AG10803 (cell line): Measurements from ENCODE around the gene HOXD10.
A peak's percentile ranks its signal among the peaks of the same experiment; 100 is the strongest.

ENCODE experiments used
- DNase-seq: peaks from one replicate; pipeline ENCODE4 v3.0.0; 2010; ENCODE audit warnings: low read depth
- H3K4me3 ChIP-seq: 2 replicates; pipeline ENCODE4 v1.5.1; 2011; ENCODE audit warnings: mild to moderate bottlenecking, low read length, control low read depth
- TF ChIP-seq, protein P1 (sequence below): conservative IDR thresholded peaks from 2 replicates; pipeline ENCODE4 v1.5.1; 2011; ENCODE audit warnings: mild to moderate bottlenecking, low read length, control low read depth, inconsistent platforms

Gene HOXD10

DNA sequence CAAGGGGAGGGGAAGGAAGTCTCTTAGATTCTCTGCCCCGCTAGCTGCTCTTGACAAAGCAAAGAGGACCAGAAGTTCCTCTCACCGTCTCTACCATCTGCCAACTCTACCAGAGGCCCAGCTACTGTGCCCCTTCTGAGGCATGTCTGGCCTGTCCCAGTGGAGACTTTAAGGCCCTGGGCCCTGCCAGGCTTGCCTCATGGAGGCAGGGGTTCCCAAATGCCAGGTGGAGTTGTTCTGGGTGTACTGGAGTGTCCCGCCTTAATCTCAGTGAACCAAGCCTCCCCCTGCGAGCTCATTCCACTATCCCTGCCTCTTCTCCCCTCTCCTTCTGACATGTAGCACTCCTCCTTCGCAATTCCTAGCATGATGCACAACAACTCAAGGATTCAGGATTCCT, 14.7 kb upstream of the HOXD10 start:
- TF ChIP-seq, protein P1, sequence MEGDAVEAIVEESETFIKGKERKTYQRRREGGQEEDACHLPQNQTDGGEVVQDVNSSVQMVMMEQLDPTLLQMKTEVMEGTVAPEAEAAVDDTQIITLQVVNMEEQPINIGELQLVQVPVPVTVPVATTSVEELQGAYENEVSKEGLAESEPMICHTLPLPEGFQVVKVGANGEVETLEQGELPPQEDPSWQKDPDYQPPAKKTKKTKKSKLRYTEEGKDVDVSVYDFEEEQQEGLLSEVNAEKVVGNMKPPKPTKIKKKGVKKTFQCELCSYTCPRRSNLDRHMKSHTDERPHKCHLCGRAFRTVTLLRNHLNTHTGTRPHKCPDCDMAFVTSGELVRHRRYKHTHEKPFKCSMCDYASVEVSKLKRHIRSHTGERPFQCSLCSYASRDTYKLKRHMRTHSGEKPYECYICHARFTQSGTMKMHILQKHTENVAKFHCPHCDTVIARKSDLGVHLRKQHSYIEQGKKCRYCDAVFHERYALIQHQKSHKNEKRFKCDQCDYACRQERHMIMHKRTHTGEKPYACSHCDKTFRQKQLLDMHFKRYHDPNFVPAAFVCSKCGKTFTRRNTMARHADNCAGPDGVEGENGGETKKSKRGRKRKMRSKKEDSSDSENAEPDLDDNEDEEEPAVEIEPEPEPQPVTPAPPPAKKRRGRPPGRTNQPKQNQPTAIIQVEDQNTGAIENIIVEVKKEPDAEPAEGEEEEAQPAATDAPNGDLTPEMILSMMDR = no peak
- DNase-seq = no peak
- H3K4me3 ChIP-seq = no peak overlapping the region

DNA sequence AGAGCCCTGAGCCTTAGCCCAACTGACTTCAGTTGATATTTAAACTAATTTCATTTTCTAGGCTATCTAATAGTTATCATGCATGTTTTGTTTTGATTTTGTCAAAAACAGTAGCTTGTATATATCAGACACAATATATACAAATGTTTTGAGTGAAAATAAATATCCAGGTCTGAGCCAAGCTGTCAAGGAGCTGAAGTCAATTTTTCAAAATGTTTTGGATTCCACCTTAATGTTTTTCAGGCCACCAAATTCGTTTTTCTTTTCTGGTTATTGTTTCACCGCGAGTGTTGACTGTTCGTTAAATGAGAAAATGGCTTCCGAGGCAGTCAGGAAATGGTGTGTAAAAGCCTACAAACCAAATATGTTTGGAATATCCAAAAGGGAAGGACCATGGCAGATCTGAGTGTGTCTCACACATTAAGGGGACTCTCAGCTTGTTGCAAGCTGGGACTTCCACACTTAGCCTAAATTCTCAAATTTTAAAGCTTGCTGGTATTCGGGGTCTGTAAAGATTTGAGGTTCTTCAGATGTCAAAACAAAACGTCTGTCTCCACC, 14.2 kb upstream of the HOXD10 start:
- TF ChIP-seq, protein P1 = no peak
- H3K4me3 ChIP-seq = no peak overlapping the region
- DNase-seq = no peak

DNA sequence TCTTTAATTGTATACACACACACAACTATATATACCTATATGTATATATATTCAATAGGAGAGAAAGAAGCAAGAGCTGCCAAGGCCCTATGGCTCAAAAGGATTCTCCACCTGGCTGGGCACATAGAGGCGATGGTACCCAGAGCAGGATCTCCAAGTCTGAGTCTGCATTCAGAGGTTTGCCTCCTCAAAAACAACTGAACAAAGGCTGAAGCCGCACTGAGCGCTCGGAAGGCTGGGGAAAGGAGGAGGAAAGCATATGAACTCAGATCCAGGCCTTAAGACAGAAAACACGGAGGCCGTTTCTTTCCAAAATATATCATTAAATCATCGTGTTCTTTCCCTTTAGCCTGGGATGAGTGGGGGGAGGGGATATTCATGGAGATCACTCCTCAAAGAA, 13.4 kb upstream of the HOXD10 start:
- H3K4me3 ChIP-seq = no peak overlapping the region
- DNase-seq = no peak
- TF ChIP-seq, protein P1 = no peak

DNA sequence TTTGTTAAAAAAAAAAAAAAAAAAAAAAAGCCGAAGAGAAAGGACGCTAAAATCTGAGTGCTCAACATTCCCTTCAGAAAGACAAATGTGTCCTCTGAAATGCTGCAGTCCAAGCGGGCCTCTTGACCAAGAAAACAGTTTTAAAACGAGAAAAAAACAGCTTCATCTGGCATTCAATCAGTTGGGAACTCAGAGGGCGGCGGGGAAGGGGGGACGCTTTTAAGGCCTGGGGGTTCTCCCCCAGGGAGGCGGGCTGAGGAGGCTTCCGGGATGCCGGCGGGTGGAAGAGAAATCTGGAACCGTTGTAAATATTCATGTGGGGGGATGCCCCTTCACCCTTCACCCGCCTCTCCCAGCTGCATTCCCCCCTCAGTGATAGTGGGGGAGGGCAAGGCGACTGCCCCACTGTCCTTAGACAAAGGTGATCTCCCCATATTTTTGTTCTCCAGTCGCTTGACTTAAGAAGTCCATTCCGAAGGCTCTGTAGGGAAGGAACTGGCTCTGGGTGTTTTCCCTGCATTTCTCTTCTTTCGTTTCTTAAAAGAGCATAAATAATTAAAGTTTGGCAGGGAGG, 12.7 kb upstream of the HOXD10 start:
- H3K4me3 ChIP-seq = no peak overlapping the region; the same call in 1 of the 2 replicates
- TF ChIP-seq, protein P1 = no peak
- DNase-seq = no peak

DNA sequence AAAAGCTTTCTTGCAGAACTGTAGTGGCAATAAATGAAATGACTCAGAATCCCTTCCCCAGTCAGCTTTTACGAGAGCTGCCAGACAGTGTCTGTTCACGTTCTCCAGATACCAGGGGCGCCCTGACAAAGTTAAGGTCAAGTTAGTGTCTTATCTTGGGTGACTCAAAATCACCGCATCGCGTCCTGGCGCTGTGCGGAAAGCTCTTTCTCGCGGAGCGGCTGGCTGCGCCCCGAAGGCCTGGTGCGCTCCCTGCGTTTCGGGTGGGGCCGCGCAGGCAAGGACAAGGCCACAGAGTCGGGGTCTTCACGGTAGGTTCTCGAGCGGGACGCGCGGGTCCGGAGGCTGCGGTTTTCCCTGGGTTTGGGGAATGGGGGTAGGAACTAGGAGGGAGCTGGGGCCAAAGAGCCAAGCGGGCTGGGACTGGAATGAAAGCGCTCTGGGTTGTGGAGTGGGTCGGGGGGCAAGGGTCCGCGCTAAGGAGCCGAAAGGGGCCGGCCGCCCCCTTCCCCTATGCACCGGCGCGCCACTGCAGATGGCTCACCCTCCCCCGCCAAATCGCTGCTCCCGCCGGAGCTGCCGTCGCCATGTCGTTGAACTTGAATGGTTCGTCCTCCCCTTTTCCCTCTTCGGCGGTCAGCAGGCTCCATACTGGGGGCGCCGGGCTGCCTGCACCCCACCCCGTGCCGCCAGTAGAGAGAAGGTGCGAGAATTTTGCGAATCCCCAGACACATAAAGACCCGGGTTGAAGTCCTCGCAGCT, 12.1 kb upstream of the HOXD10 start:
- DNase-seq = peak; percentile 45
- peak overlapping the region; percentile 22 for H3K4me3 ChIP-seq
- TF ChIP-seq, protein P1 = no peak

DNA sequence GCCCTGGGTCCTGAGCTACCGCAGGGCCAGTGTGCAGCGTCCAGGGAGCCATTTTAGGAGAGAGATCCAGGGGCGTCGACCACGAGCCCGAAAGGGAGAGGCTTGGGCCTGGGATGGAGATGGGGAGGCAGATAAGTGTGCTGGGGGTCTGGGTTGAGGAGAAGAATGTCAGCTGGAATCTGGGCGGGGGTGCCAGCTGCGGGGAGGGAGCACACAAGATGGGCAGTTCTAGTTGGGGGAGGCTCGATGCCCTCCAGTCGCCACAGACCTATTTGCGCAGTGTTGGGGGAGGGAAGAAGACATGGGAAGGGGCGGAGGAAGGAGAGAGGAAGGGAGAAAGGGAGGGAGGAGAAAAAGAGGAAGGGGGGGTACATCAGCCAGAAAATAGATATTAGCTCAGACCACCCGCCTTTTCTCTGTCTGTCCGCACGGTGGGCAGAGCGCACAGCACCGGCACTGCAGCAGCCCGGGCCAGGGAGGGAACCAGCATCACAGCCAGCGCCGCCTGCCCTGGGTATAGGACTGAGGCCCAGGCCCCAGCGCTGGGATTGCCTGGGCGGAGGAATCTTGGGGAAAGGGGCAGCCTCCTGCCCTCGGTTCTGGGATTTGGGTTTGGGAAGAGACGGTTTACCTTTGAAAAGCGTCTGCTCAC, 11.4 kb upstream of the HOXD10 start:
- TF ChIP-seq, protein P1 = no peak
- H3K4me3 ChIP-seq = no peak overlapping the region; the same call in 1 of the 2 replicates
- DNase-seq = no peak
